Measurements from ENCODE around the gene TYSND1.

Gene TYSND1

GRCh38 chr10:70088308-70088698, 58.2 kb downstream of the TYSND1 start:
- TF ChIP-seq YY1 (IDR thresholded peaks at IDR 0.05; ENCODE audit: insufficient read depth, insufficient read length) = no peak
- TF ChIP-seq SUZ12 (IDR thresholded peaks at IDR 0.05; ENCODE audit: extremely low read depth, insufficient read depth, insufficient read length) = no peak
- no peak overlapping the region for H3K4me3 ChIP-seq (ENCODE audit: insufficient read length, low read depth)
- H3K27me3 ChIP-seq (ENCODE audit: insufficient read depth, insufficient read length) = no peaks in the 10 kb centered on the region
- DNase-seq (ENCODE audit: low read depth, low spot score) = no peak
- no peak overlapping the region for H3K9ac ChIP-seq (ENCODE audit: insufficient read length, low read depth)
- H3K36me3 ChIP-seq (ENCODE audit: insufficient read depth, insufficient read length, low read length) = peaks cover 26% of the 10 kb centered on the region
- H3K9me3 ChIP-seq (ENCODE audit: insufficient read depth, low read length) = no peaks in the 10 kb centered on the region
- no peaks in the 10 kb centered on the region for H3K4me1 ChIP-seq (ENCODE audit: insufficient read depth, insufficient read length)
